GM11168 (cell line): ENCODE measurements around the gene VASP.

Experiments used
- in situ Hi-C: fragments of 300-500 bp; cut with MboI; formaldehyde crosslinking; loops from one replicate; pipeline ENCODE4 v1.12.0; 2022; ENCODE audit warnings: low sequenced_read_pairs; ENCODE audit not compliant: unreplicated experiment

VASP gene

DNA sequence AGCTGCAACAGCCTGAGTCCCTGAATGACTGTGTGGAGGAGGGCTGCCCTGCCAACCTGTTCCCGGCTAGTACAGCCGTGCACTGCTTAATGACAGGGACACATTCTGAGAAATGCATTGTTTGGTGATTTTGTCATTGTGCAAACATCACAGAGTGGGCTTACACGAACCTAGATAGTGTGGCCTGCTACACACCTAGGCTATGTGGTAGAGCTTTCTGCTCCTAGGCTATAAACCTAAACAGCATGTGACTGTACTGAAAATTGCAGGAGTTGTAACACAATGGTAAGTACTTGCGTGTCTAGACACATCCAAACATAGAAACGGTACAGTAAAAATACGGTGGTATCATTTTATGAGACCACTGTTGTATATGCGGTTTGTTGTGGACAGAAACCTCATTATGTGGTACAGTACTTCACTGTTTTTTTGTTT, 35.0 kb downstream of the VASP start:
- in situ Hi-C loops = no loop called here

DNA sequence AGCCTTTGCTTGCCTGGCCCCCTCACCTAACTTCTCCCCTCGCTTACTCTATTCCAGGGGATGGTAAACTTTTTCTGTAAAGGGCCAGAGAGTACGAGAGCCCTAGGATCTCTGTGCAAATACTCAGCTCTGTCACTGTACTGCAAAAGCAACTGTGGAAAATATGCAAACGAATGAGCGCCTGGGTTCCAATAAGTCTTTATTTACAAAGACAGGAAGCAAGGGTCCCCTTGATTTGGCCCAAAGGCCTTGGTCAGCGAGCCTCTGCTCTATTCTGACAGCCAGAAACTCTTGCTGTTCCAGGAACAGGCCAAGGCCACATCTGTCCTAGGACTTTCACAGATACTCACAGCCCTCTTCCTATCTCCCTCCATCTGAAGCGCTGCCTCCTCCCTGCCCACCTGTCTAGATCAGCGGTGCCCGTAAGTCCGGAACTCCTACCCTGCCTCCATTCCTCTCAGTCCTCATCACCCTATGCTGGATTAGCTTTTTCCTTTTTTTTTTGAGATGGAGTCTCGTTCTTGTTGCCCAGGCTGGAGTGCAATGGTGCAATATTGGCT, 40.0 kb downstream of the VASP start:
- in situ Hi-C loops = no loop called here

DNA sequence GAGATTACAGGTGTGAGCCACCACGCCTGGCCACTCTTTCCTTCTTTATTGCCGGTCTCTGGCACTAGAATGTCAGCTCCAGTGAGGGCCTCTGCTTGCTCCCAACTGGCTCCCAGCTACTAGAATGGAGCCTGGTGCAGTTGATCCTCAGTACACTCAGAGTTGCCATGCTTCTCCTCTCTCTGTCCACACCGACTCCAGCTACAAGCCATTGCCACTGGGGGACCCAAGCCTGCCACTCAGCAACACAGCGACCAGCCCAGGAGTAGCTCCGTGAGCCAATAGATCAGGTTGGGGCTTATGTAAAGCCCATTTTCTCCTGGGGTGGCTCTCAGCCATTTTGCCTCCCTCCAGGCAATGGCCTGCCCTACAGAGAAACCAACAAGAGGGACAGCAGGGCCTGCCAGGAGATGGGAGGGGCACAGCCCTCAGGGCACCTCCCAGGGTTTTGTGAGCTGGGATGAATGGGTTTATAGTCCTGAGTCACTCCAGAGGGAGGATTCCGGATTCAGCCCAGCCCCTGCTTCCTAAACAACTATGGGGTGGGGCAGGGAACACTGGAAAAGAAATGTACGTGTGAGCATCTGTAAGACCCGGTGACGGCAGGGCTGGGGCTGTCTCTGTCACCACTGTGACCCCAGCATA, 40.8 kb downstream of the VASP start:
- in situ Hi-C loops = no loop called here

DNA sequence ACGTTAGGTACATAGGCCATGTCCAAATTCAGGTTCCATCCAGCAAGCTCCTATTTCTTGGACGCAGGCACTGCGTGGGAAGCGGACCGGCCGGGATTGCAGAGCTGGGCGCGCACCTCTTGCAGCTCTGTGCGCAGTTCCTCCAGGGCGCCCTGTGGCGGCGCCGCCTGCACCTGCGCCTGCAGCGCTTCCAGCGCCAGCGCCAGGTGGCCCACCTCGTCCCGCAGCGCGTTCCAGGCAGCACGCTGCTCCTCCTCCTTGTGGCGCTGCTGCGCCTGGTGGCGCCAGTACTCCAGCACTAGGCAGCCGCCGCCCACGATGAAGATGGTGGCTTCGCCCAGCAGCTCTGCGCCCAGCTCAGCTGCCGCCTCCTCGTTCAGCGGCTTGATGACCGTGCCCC, 46.2 kb downstream of the VASP start:
- in situ Hi-C loops = no loop called here

DNA sequence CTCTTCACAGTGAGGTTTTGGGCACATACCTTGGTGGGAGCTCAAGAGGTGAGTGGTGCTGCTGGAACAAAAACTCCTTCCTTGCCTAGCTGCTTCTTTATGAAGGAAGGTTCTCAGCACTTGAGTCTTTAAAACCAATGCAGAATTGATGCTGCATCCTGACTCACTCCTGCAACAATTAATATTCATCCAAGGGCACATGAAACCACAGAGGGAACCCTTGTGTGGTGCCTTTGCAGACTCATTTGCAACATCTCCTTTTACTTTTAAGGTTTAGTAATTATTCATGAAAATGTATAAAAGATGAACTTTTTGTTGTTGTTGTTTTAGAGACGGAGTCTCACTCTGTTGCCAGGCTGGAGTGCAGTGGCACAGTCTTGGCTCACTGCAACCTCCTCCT, 47.2 kb downstream of the VASP start:
- in situ Hi-C loops = no loop called here

DNA sequence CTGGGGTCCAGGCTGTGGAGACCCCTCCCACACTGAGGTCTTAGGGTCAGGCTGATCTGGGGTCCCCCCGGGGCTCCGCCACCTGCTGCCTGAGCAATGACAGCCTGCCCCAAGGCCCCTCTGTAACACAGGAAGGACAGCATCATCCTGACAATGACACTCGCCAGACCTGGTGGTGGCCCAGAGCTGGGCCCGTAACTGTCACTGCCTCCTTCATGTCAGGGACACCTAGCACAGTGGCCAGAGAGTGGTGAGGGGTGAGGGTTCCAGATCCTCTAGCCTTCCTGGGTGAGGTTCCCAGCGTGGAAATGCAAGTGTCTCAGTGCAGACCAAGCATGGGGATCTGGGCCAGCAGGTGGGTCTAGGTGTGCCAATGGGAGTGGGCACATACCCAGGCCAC, 49.6 kb downstream of the VASP start:
- in situ Hi-C loops = loop anchor here (5.0 kb wide), 1 partner anchor 35 kb away; no protein-coding TSS in a partner anchor

DNA sequence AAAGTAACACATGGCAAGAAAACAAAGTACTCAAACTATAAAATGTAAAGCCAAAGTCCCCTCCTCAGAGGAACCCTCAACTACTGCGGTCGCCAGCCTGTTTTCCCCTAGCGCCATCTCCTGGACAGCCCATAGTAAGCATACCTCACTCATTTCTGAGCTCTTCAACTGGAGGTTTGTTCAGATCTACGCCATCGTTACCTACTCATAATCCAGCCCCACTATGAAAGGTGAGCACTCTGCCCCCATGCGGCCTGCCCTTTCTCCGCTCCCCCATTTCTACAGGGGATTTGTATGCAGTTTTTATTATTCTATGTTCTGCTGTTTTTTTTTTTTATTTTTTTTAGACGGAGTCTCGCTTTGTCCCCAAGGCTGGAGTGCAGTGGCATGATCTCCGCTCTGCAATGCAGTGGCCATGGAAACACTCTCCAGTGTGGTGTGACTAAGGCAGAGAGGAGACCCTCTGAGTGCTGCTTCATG, 51.2 kb downstream of the VASP start:
- in situ Hi-C loops = loop anchor here (5.0 kb wide), 1 partner anchor 36 kb away; no protein-coding TSS in a partner anchor

DNA sequence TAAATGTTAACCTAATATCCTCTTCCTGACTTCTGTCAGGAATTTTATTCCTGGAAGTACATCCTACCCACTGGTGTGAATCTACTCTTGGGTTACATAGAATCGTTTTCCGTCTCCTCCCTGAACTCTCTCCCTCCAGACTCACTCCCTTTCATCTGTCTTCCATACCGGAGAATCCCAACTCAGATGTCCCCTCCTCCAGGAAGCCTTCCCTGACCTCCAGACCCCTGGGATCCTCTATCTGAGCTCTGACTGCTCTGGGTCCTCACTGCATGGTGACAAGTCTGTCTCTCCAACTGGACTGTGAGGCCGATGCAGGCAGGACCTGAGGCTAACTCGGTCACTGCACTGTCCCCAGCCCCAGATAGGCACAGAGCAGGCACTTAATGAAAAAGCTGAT, 52.8 kb downstream of the VASP start:
- in situ Hi-C loops = no loop called here

DNA sequence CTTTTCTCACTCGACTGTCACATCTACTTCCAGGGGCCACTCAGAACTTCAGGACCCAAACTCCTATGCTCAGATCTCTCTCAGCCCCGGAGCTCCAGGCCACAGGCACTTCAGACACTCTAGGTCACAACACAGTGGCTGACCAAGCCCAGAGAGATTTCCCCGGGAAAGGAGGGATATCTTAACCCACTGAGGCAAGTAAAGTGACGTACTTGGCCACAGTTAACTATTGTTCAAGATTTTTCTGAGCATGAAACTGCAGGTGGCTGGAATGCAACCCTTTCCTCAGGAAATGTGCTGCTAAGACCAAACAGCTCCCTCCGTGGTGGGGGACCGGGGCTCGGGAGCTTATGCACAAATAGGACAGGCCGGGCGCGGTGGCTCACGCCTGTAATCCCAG, 53.4 kb downstream of the VASP start:
- in situ Hi-C loops = no loop called here

DNA sequence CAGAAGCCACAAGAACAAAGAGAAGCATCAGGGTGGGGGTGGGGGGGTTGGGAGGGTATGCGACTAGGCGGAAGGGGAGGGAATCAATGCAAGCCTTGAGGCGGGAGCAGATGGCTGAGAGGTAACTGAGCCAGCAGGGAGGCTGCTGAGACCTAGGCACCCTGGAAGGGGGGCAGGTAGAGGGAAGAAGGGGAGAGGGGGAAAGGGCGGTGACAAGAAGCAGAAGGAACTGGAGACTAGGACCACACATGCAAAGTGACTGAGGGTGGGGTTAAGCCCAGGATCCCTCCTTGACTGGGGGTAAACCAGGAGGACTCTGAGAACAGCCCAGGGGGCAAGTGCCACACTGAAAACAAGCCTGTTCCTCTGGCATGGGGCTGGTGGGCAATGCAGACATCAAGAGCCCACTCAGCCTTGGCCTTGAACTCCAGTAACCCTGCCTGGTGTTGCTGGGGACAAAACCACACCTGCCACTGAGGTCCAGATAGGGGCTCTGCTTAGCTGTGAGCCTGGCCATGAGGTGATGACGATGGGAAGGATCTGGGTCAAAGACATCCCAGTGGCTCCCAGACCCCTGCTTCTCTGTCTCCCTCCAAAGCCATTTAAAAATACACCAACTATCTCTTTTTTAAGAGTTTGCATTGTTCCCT, 57.0 kb downstream of the VASP start:
- in situ Hi-C loops = no loop called here

DNA sequence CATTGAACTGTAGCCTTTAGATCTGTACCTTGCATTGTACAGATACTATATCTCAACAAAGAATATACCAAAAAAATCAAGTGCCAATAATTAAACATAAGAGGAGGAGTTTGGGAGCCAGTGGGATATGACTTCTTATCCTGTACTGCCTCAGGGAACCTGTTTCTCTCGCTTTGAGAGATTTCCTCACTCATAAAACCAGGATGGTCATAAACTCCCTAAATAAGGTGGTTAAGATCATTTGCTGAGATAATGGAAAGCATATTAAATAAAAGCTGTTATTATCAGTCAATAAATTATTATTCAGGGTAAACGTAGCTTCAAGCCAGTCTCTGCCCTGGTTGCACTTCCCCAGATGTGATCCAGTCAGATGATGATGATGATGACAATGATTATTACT, 60.3 kb downstream of the VASP start:
- in situ Hi-C loops = no loop called here

DNA sequence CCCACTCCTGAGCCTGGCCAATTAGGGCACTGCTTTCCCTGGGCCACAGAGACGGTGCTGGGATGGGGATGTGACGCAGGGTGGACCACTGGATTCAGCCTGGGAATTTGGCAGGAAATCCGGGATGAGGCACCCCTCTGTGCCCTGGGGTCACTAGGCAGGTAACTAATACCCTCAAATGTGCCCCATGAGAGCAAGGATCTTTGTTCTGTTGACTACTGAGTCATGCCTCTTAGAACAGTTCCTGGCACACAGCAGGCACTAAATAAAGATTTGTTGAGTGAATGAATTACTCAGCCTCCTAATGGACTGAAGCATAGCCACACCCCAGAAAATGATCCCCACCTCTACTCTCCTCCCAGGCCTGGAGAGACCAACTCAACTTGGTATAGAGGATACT, 61.5 kb downstream of the VASP start:
- in situ Hi-C loops = no loop called here

DNA sequence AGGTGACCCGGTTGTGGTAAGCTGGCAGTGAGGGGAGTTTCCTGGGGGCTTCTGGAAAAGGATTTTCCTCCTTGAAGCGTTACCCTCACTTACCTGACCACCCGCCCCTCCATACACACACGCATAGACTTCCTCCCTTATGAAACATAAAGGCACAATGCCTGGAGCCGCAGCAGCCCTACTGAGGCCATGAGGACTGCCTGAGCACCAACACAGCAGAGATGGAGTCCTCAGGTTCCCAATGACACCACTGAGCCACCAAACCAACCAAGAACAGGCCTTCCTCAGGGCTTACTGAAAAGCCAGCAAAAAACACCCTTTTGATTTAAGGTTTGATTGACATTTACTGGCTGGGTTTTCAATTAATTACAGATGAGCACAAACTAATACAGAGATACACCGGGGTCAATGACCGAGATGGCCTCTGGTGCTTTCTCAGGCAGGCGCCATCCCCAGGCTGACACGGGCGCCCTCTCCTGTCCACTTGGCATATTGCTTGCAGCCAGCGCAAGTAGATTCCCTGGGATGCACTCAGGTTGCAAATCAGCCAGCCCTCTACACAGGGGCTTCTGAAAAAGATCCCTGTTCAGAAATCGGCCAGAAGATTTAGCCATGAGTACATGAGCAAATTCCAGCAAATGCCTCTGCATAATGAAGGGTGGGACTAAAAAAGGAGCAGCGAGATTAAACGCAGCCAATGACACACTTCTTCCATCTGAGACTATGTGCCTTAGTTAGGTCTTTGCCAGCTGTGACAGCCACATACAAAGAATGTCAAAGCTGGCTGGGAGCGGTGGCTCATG, 62.5 kb downstream of the VASP start:
- in situ Hi-C loops = no loop called here

DNA sequence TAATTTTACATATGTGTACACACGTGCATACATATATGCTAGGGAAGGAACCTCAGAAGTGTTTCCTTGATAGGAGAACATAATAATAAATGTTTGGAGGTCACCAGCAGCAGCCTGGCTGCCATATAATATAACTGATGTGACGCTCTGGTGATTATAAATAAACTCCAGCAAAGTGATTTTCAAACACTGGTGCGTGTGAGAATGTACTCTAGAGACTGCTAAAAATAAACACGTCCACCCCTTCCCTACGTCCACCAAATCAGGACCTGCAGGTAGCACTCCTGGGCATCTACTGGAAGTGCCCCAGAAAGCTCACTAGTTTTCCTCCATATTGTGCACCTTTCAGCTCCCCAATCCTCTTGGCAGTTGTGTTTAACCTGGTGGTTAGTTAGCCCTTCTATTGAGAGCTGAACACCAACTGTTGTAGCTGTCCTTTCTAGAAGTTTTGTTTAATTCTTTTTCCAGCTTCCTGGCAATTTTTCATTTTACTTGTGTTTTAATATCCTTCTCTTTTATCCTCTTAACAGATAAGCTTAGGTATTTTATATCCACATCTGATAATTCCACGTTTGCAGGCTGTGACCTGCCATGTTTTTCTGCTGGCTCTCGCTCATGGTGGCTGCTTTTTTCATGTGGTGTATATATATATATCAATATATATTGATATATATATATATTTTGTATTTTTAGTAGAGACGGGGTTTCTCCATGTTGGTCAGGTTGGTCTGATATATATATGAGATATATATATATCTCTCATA, 64.4 kb downstream of the VASP start:
- in situ Hi-C loops = no loop called here

DNA sequence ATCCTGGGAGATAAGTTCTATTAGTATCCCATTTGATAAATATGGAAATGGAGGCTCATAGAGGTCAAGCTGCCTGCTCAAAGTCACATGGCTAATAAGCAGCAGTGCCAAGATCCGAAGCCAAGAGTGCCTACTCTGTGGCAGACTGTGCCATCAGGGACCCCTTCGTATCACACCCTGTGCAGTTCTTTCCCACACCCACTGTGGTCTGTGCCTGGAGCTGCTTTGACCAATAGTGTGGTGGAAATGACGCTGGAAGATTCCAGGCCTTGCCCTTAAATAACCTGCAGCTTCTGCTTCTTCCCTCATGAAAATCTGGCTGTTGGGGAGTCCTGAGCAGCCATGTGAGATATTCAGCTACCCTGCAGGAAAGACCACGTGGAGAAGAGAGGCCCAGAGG, 67.2 kb downstream of the VASP start:
- in situ Hi-C loops = no loop called here

DNA sequence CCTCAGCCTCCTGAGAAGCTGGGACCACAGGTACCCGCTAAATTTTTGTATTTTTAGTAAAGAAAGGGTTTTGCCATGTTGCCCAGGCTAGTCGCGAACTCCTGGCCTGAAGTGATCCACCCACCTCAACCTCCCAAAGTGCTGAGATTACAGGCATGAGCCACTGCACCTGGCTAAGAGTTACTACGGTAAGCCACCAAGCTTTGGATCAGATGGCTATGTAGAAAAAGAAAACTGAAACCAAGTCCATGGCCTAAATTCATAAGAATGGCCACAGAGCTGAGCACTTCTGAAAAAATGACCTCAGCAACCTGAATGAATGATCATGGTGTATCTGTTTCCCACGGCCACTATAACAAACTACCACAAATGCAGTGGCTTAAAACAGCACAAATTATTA, 67.9 kb downstream of the VASP start:
- in situ Hi-C loops = no loop called here
